GM12892 (cell line): ENCODE measurements around the gene MED13L.

Source experiments
- POLR2A ChIP-seq: IDR thresholded peaks from 2 replicates; pipeline ENCODE4 v1.6.1; 2011; ENCODE audit warnings: low read depth, low read length, control low read depth
- POLR2AphosphoS5 ChIP-seq: IDR thresholded peaks from 2 replicates; pipeline ENCODE4 v1.6.1; 2011; ENCODE audit warnings: low read depth, low read length, control low read depth

DNA sequence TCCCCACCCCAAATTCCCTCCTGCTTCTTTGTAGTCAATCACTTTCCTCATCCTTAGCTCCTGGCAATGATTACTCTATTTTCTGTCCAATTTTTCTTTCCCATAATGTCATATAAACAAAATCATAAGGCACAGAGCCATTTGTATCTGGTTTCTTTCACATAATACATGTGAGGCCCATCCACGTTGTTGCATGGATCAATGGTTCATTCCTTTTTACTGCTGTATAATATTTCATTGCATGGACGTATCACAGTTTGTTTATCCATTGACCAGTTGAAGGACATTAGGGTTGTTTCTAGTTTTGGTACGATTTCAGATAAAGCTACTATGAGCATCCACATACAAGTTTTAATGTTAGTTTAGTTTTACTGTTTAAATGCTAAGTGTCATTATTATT, 13.7 kb upstream of the MED13L start:
- no peak for TF ChIP-seq POLR2A
- TF ChIP-seq POLR2AphosphoS5 = no peak
